ENCODE measurements around the gene SLC17A2. TPM values are rescaled to one million over a fixed set of nuclear protein-coding genes. Genes with fewer than 3 reads are reported as not detected.

Gene SLC17A2
- total and polyA plus RNA-seq, 2 of the 8 experiments (the other 6 are each of a cell fraction or from before 2014, with no cell fraction given): not detected

GRCh38 chr6:25927756-25928216, 2.7 kb downstream of the SLC17A2 start:
- Histone ChIP-seq H4K20me1 (replicated peaks in 1 of 2; ENCODE audit: control insufficient read depth in 1 of 2, insufficient read depth in 2 of 2, low read length in 2 of 2) (no peaks in the 10 kb centered on the region), H2BK20ac (ENCODE audit: low read length) (no peak overlapping the region), H3K4ac (replicated peaks; ENCODE audit: insufficient read length, low read depth, low read length) (no peak overlapping the region), H3K4me1 (replicated peaks in 1 of 4; ENCODE audit: control insufficient read depth in 3 of 4, insufficient read depth in 4 of 4, low read length in 3 of 4) (no peaks in the 10 kb centered on the region), H3K23ac (ENCODE audit: insufficient read length) (no peak overlapping the region), H2AFZ (ENCODE audit: low read length) (no peak overlapping the region), H3K18ac (ENCODE audit: extremely low read depth, low read length) (no peak overlapping the region), H2BK12ac (ENCODE audit: low read depth, low read length) (no peak overlapping the region), H2AK5ac (ENCODE audit: low read depth, low read length) (no peak overlapping the region), H3K9me3 (ENCODE audit: insufficient read depth in 2 of 2, low read depth in 1 of 2, low read length in 1 of 2) (no peaks in the 10 kb centered on the region), H2BK15ac (ENCODE audit: low read length) (no peak overlapping the region), H3K79me2 (ENCODE audit: control insufficient read depth in 1 of 2, insufficient read depth in 2 of 2, low read length in 2 of 2) (no peaks in the 10 kb centered on the region), H3K4me3 (ENCODE audit: extremely low read depth in 1 of 4, insufficient read depth in 2 of 4, low read depth in 3 of 4, low read length in 4 of 4) (no peak overlapping the region), H3K23me2 (ENCODE audit: low read depth, low read length) (no peaks in the 10 kb centered on the region), H3K56ac (replicated peaks; ENCODE audit: insufficient read length, low read depth, low read length) (no peak overlapping the region), H4K5ac (ENCODE audit: insufficient read length, low read depth, low read length) (no peak overlapping the region), H3K14ac (ENCODE audit: insufficient read length) (no peak overlapping the region), H3K27me3 (replicated peaks in 1 of 4; ENCODE audit: control insufficient read depth in 3 of 4, extremely low read depth in 1 of 4, insufficient read depth in 3 of 4, low read length in 3 of 4) (no peaks in the 10 kb centered on the region), H3K27ac (ENCODE audit: low read depth, low read length) (no peak overlapping the region), H3K4me2 (ENCODE audit: insufficient read depth in 1 of 2, low read depth in 2 of 2, low read length in 2 of 2) (no peak overlapping the region), H3K36me3 (ENCODE audit: control insufficient read depth in 2 of 4, insufficient read depth in 4 of 4, low read length in 3 of 4) (no peaks in the 10 kb centered on the region), H2BK5ac (ENCODE audit: low read depth, low read length) (no peak overlapping the region), H3K9ac (replicated peaks in 1 of 4; ENCODE audit: extremely low read depth in 1 of 4, low read depth in 3 of 4, low read length in 3 of 4) (no peak overlapping the region), H4K8ac (ENCODE audit: extremely low read depth, insufficient read depth, low read length) (no peak overlapping the region), H3K79me1 (ENCODE audit: low read depth, low read length) (no peaks in the 10 kb centered on the region), H2BK120ac (replicated peaks; ENCODE audit: low read depth, low read length) (no peak overlapping the region), H4K91ac (replicated peaks; ENCODE audit: insufficient read length, low read length) (no peak overlapping the region)
- no peak for FAIRE-seq
- no peak for TF ChIP-seq SIN3A (conservative IDR thresholded peaks at IDR 0.05 in 1 of 2, IDR thresholded peaks at IDR 0.05 in 1 of 2; ENCODE audit: low read depth in 1 of 2, low read length in 2 of 2)
- TF ChIP-seq SP2 (IDR thresholded peaks at IDR 0.05; ENCODE audit: low read length): no peak
- no peak for TF ChIP-seq E2F6 (IDR thresholded peaks at IDR 0.05)
- TF ChIP-seq BCL11A (IDR thresholded peaks at IDR 0.05; ENCODE audit: low read depth in 2 of 2, low read length in 2 of 2): no peak
- no peak for TF ChIP-seq SP4 (IDR thresholded peaks at IDR 0.05; ENCODE audit: low read length)
- no peak for TF ChIP-seq TAF1 (IDR thresholded peaks at IDR 0.05; ENCODE audit: low read depth, low read length)
- TF ChIP-seq SIRT6 (IDR thresholded peaks at IDR 0.05; ENCODE audit: low read length): no peak
- no peak for TF ChIP-seq CBX8 (IDR thresholded peaks at IDR 0.05; ENCODE audit: borderline replicate concordance, low read depth, low read length)
- no peak for TF ChIP-seq GABPA (IDR thresholded peaks at IDR 0.05; ENCODE audit: borderline replicate concordance, insufficient read depth, low read length)
- TF ChIP-seq TAF7 (optimal IDR thresholded peaks at IDR 0.05; ENCODE audit: borderline replicate concordance, low read depth, low read length): no peak
- ChIA-PET POLR2A (ENCODE audit: partially characterized antibody) (no interaction called here), CTCF (ENCODE audit: partially characterized antibody) (interaction anchor here (0.8 to 0.9 kb wide), 2 partner anchors 17 to 139 kb away, joined by 3 to 4 read pairs; no protein-coding TSS in a partner anchor)
- WGBS, 2 experiments (ENCODE audit: extremely low coverage in 1 of 2, insufficient coverage in 1 of 2, insufficient read length in 1 of 2, insufficient replicate concordance in 2 of 2, low coverage in 1 of 2, low lambda C conversion rate in 2 of 2, missing lambda C conversion rate in 1 of 2): 89% methylated on average over 2 of the region's 2 CpGs; no CpG with 5 or more reads in 1 of the 2 experiments
- no peak for DNase-seq (ENCODE audit: low read depth in 1 of 2, low spot score in 2 of 2)

Data from H1 (cell line).